Transverse colon (tissue), 4 donors: ENCODE results near the gene TIMM29.

Source experiments
- EP300 ChIP-seq: sonication (generic); formaldehyde crosslinking; IDR thresholded peaks from one replicate; pipeline ENCODE4 v1.6.1; 2017; ENCODE audit warnings: antibody characterized with exemption, low read depth
- POLR2A ChIP-seq: fragments of 450-650 bp; IDR thresholded peaks from one replicate; pipeline ENCODE4 v1.6.1; 2016; ENCODE audit warnings: antibody characterized with exemption, mild to moderate bottlenecking, moderate library complexity
- POLR2AphosphoS5 ChIP-seq, 3 donors: sonication (generic); formaldehyde crosslinking; IDR thresholded peaks; one replicate each; pipeline ENCODE4 v1.6.1; 2016; ENCODE audit warnings: antibody characterized with exemption in 3 of 3
- TF ChIP-seq, protein P1 (sequence below), 5 experiments: fragments of 200-600 bp in 3 of 5; fragments of 450-650 bp in 2 of 5; sonication (generic) in 3 of 5; IDR thresholded peaks; 1 replicate in 2 of 5; 2 replicates in 3 of 5; pipeline ENCODE4 v1.5.1; 2016 to 2017; ENCODE audit warnings: antibody characterized with exemption in 5 of 5, inconsistent platforms in 3 of 5, mild to moderate bottlenecking in 2 of 5, moderate library complexity in 1 of 5

DNA sequence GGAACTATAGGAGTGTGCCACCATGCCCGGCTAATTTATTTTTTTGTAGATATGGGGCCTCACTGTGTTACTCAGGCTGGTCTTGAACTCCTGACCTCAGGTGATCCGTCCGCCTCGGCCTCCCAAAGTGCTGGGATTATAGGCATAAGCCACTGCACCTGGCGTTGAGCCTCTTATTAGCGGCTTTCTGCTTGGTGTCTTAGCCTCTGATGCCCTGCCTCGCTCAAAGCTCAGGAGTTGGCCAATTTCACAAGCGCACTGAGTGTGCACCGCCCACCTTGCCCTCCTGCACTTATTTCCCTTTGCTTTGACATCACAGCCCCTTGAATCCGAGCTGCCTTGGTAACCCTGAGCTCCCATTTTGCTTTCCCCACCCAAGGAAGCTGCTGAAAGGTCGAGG lies 10.3 kb upstream of the TIMM29 start:
- TF ChIP-seq, protein P1, sequence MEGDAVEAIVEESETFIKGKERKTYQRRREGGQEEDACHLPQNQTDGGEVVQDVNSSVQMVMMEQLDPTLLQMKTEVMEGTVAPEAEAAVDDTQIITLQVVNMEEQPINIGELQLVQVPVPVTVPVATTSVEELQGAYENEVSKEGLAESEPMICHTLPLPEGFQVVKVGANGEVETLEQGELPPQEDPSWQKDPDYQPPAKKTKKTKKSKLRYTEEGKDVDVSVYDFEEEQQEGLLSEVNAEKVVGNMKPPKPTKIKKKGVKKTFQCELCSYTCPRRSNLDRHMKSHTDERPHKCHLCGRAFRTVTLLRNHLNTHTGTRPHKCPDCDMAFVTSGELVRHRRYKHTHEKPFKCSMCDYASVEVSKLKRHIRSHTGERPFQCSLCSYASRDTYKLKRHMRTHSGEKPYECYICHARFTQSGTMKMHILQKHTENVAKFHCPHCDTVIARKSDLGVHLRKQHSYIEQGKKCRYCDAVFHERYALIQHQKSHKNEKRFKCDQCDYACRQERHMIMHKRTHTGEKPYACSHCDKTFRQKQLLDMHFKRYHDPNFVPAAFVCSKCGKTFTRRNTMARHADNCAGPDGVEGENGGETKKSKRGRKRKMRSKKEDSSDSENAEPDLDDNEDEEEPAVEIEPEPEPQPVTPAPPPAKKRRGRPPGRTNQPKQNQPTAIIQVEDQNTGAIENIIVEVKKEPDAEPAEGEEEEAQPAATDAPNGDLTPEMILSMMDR (IDR thresholded peaks at IDR 0.05) = no peak
- TF ChIP-seq EP300 = no peak
- TF ChIP-seq POLR2AphosphoS5 (IDR thresholded peaks at IDR 0.05) = no peak
- TF ChIP-seq POLR2A = no peak
